OCI-LY1 (cell line): ENCODE measurements around the gene CCL1.

Experiments
- H2AFZ ChIP-seq: fragments of 200-600 bp; sonication (generic), shearing (Covaris generic); 2 replicates; pipeline ENCODE4 v1.6.0; 2014; ENCODE audit warnings: antibody characterized with exemption, mild to moderate bottlenecking, low read length
- H3F3A ChIP-seq: fragments of 200-600 bp; sonication (generic), shearing (Covaris generic); 2 replicates; pipeline ENCODE4 v1.6.0; 2014; ENCODE audit warnings: mild to moderate bottlenecking, antibody characterized with exemption, low read length, moderate library complexity; ENCODE audit not compliant: insufficient read depth
- H3K27ac ChIP-seq: fragments of 200-600 bp; sonication (generic); 2 replicates; pipeline ENCODE4 v1.5.1; 2014; ENCODE audit warnings: low read length, mixed run types, mild to moderate bottlenecking, low read depth; ENCODE audit not compliant: poor library complexity, severe bottlenecking
- H3K27me3 ChIP-seq: fragments of 200-600 bp; sonication (generic); 2 replicates; pipeline ENCODE4 v1.6.0; 2014; ENCODE audit warnings: antibody characterized with exemption, mild to moderate bottlenecking, low read length, moderate library complexity; ENCODE audit not compliant: insufficient read depth
- H3K36me3 ChIP-seq: fragments of 200-600 bp; sonication (generic); 2 replicates; pipeline ENCODE4 v1.6.1; 2014; ENCODE audit warnings: mild to moderate bottlenecking, antibody characterized with exemption, low read length, moderate library complexity, mixed read lengths; ENCODE audit not compliant: insufficient read depth
- H3K4me1 ChIP-seq: fragments of 200-600 bp; sonication (generic); 2 replicates; pipeline ENCODE4 v1.5.1; 2014; ENCODE audit warnings: mild to moderate bottlenecking, low read length, moderate library complexity; ENCODE audit not compliant: insufficient read depth, severe bottlenecking
- H3K4me2 ChIP-seq: fragments of 200-600 bp; sonication (generic), shearing (Covaris generic); 2 replicates; pipeline ENCODE4 v1.6.1; 2014; ENCODE audit warnings: low read length
- H3K4me3 ChIP-seq: fragments of 200-600 bp; sonication (generic); 2 replicates; pipeline ENCODE4 v1.5.1; 2014; ENCODE audit warnings: low read length, low read depth, mild to moderate bottlenecking, mixed read lengths; ENCODE audit not compliant: poor library complexity, severe bottlenecking
- H3K79me2 ChIP-seq: fragments of 200-600 bp; shearing (Covaris generic); 2 replicates; pipeline ENCODE4 v1.6.1; 2016; ENCODE audit warnings: mixed run types, low read length, mixed read lengths; ENCODE audit not compliant: insufficient read depth
- H3K9ac ChIP-seq: fragments of 200-600 bp; sonication (generic), shearing (Covaris generic); 2 replicates; pipeline ENCODE4 v1.6.1; 2014; ENCODE audit warnings: mild to moderate bottlenecking, low read length, mixed read lengths
- H3K9me2 ChIP-seq: fragments of 200-600 bp; sonication (generic), shearing (Covaris generic); 2 replicates; pipeline ENCODE4 v1.6.1; 2014; ENCODE audit warnings: low read depth, mild to moderate bottlenecking, low read length, mixed read lengths
- H3K9me3 ChIP-seq: fragments of 200-600 bp; shearing (Covaris generic); 2 replicates; pipeline ENCODE4 v1.6.1; 2014; ENCODE audit warnings: low read length, mixed read lengths
- H4K20me1 ChIP-seq: fragments of 200-600 bp; sonication (generic), shearing (Covaris generic); 2 replicates; pipeline ENCODE4 v1.6.0; 2016; ENCODE audit warnings: mild to moderate bottlenecking, low read length; ENCODE audit not compliant: insufficient read depth
- CTCF ChIP-seq: fragments of 200-600 bp; sonication (generic), shearing (Covaris generic); IDR thresholded peaks from 2 replicates; pipeline ENCODE4 v1.5.1; 2017; ENCODE audit warnings: mild to moderate bottlenecking, antibody characterized with exemption, low read length, moderate library complexity, mixed read lengths
- EZH2 ChIP-seq: fragments of 200-600 bp; sonication (generic), shearing (Covaris generic); IDR thresholded peaks from 2 replicates; pipeline ENCODE4 v1.8.0; 2017; ENCODE audit warnings: borderline replicate concordance, mixed run types, mild to moderate bottlenecking, antibody characterized with exemption, low read length, moderate library complexity, mixed read lengths

CCL1 gene

DNA sequence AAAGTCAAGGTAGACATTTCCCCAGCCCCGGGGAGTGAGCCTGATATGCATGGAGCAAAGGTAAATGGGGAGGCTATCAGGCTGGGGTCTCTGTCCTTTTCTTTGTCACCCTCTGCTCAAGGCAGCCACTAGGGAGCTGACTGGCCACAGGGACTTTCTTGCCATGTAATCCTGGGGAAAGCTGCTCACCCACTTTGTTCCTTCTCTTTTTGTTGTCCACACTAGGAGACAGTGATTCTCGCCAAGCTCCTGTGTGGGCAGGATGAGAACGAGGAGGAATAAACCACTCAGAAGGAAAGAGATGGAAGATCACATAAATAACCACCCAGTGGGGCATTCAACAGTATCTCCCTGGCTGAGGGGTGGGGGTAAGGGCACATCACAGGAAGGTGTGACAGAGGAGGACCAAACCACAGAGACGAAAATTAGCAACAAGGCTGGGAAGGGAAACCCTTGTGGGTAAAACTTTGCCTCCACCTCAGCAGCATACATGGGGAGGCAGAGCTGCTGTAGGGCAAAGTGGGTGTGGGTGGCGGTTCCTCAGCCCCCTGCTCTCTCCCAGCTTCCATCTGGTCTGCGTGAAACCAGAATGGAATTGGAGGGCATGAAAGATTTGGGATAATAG is 26.2 kb upstream of the CCL1 start:
- H3K4me3 ChIP-seq, result no peak overlapping the region
- no peaks in the 10 kb centered on the region for H4K20me1 ChIP-seq
- no peak overlapping the region for H3K9ac ChIP-seq
- no peaks in the 10 kb centered on the region for H3K9me3 ChIP-seq
- no peaks in the 10 kb centered on the region for H3K36me3 ChIP-seq
- no peak overlapping the region for H3K4me2 ChIP-seq
- no peak overlapping the region for H2AFZ ChIP-seq
- no peaks in the 10 kb centered on the region for H3F3A ChIP-seq
- H3K27me3 ChIP-seq, result no peaks in the 10 kb centered on the region
- H3K4me1 ChIP-seq, result no peaks in the 10 kb centered on the region
- no peaks in the 10 kb centered on the region for H3K9me2 ChIP-seq
- no peak for TF ChIP-seq EZH2
- TF ChIP-seq CTCF, result no peak
- no peaks in the 10 kb centered on the region for H3K79me2 ChIP-seq
- H3K27ac ChIP-seq, result no peak overlapping the region

DNA sequence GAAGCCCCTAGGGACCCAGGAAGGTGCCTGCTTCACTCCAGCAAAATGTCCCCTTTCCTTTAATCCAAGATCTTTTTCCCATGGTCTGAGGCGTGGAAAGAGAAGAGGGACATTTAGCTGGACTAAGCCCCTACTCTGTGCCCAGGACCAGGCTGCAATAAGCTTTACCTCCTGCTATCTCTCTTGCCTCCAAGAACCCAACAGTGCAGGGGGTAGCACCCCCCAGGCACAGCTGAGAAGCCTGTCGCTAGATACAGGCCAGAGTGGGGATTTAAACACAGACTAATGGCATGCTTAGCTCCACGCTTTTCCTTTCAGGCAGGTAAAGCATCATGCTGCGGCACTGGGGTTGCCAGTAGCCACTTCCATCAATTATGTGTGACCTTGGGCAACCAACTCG is 24.5 kb upstream of the CCL1 start:
- no peaks in the 10 kb centered on the region for H3F3A ChIP-seq
- H3K9me2 ChIP-seq, result no peaks in the 10 kb centered on the region
- H3K9me3 ChIP-seq, result no peaks in the 10 kb centered on the region
- H2AFZ ChIP-seq, result no peak overlapping the region
- H4K20me1 ChIP-seq, result no peaks in the 10 kb centered on the region
- no peak overlapping the region for H3K9ac ChIP-seq
- H3K4me1 ChIP-seq, result no peaks in the 10 kb centered on the region
- no peaks in the 10 kb centered on the region for H3K36me3 ChIP-seq
- 0 out of 2 replicates have a peak, but pooled peaks cover 5% of the 10 kb centered on the region for H3K27me3 ChIP-seq
- no peak overlapping the region for H3K4me3 ChIP-seq
- no peak overlapping the region for H3K27ac ChIP-seq
- no peak overlapping the region for H3K4me2 ChIP-seq
- H3K79me2 ChIP-seq, result no peaks in the 10 kb centered on the region
- no peak for TF ChIP-seq CTCF
- no peak for TF ChIP-seq EZH2

GRCh38 chr17:34386697-34387550 is 23.9 kb upstream of the CCL1 start:
- no peak overlapping the region for H3K4me2 ChIP-seq
- TF ChIP-seq CTCF, result no peak
- no peak for TF ChIP-seq EZH2
- no peaks in the 10 kb centered on the region for H4K20me1 ChIP-seq
- no peak overlapping the region for H3K27ac ChIP-seq
- no peak overlapping the region for H3K4me3 ChIP-seq
- H3F3A ChIP-seq, result no peaks in the 10 kb centered on the region
- no peaks in the 10 kb centered on the region for H3K9me2 ChIP-seq
- H3K79me2 ChIP-seq, result no peaks in the 10 kb centered on the region
- H3K27me3 ChIP-seq, result 0 out of 2 replicates have a peak, but pooled peaks cover 5% of the 10 kb centered on the region
- no peaks in the 10 kb centered on the region for H3K4me1 ChIP-seq
- no peak overlapping the region for H3K9ac ChIP-seq
- no peaks in the 10 kb centered on the region for H3K36me3 ChIP-seq
- no peak overlapping the region for H2AFZ ChIP-seq
- no peaks in the 10 kb centered on the region for H3K9me3 ChIP-seq
